ENCODE results near the gene FLRT2. TPM values are rescaled to one million over a fixed set of nuclear protein-coding genes. Genes with fewer than 3 reads are reported as not detected.

FLRT2 gene
- total RNA-seq, 1 experiment from 2014 or later, result 4.5 TPM

GRCh38 chr14:85562630-85563029 lies 32.7 kb downstream of the FLRT2 start:
- Histone ChIP-seq H3K4me1 (ENCODE audit: control insufficient read depth, insufficient read depth, low read length) (no peaks in the 10 kb centered on the region), H3K27me3 (ENCODE audit: control insufficient read depth, insufficient read depth, low read length) (no peaks in the 10 kb centered on the region), H3K27ac (ENCODE audit: low read length) (no peak overlapping the region), H3K4me3 (ENCODE audit: low read depth in 2 of 2, low read length in 2 of 2) (no peak overlapping the region), H3K36me3 (ENCODE audit: control insufficient read depth, insufficient read depth, low read length) (no peaks in the 10 kb centered on the region), H3K9me3 (ENCODE audit: control insufficient read depth, insufficient read depth, low read depth, low read length) (no peaks in the 10 kb centered on the region)
- BruUV-seq (replicated peaks), result no TSS peak
- ChIA-PET CTCF (no interaction called here), POLR2A (no interaction called here)
- ATAC-seq (no peak), DNase-seq (ENCODE audit: low read depth, low spot score) (no peak)
- TF ChIP-seq POLR2AphosphoS5 (IDR thresholded peaks at IDR 0.05; ENCODE audit: low read depth, low read length) (no peak), SIN3A (IDR thresholded peaks at IDR 0.05; ENCODE audit: borderline replicate concordance, insufficient read depth, low read depth, low read length) (no peak), CTCF (IDR thresholded peaks at IDR 0.05) (no peak), TCF7L2 (IDR thresholded peaks at IDR 0.05; ENCODE audit: low read depth, low read length) (no peak), REST (IDR thresholded peaks at IDR 0.05; ENCODE audit: insufficient read depth in 1 of 2, low read depth in 2 of 2, low read length in 1 of 2) (no peak)
- in situ Hi-C loops (cut with HindIII; ENCODE audit: low pct_unique_long_range_greater_than_20kb, low sequenced_read_pairs), result no loop called here
- intact Hi-C loops (cut with micrococcal nuclease; ENCODE audit: unreplicated experiment), result no loop called here

- no TSS peak for BruUV-seq (replicated peaks)
These were observed 35.0 kb downstream of the FLRT2 start for GRCh38 chr14:85564841-85565527.

More at GRCh38 chr14:85564841-85565527, 35.0 kb downstream of the FLRT2 start:
- intact Hi-C loops (cut with micrococcal nuclease; ENCODE audit: unreplicated experiment) (no loop called here), in situ Hi-C loops (cut with HindIII; ENCODE audit: low pct_unique_long_range_greater_than_20kb, low sequenced_read_pairs) (no loop called here)
- Histone ChIP-seq H3K9me3 (ENCODE audit: control insufficient read depth, insufficient read depth, low read depth, low read length) (no peaks in the 10 kb centered on the region), H3K4me3 (ENCODE audit: low read depth in 2 of 2, low read length in 2 of 2) (no peak overlapping the region), H3K36me3 (ENCODE audit: control insufficient read depth, insufficient read depth, low read length) (no peaks in the 10 kb centered on the region), H3K27me3 (ENCODE audit: control insufficient read depth, insufficient read depth, low read length) (no peaks in the 10 kb centered on the region), H3K4me1 (ENCODE audit: control insufficient read depth, insufficient read depth, low read length) (no peaks in the 10 kb centered on the region), H3K27ac (ENCODE audit: low read length) (no peak overlapping the region)
- ChIA-PET POLR2A (no interaction called here), CTCF (no interaction called here)
- DNase-seq (ENCODE audit: low read depth, low spot score) (no peak), ATAC-seq (no peak)
- no peak for TF ChIP-seq REST (IDR thresholded peaks at IDR 0.05; ENCODE audit: insufficient read depth in 1 of 2, low read depth in 2 of 2, low read length in 1 of 2)
- TF ChIP-seq CTCF (IDR thresholded peaks at IDR 0.05), result no peak
- no peak for TF ChIP-seq TCF7L2 (IDR thresholded peaks at IDR 0.05; ENCODE audit: low read depth, low read length)
- no peak for TF ChIP-seq SIN3A (IDR thresholded peaks at IDR 0.05; ENCODE audit: borderline replicate concordance, insufficient read depth, low read depth, low read length)
- no peak for TF ChIP-seq POLR2AphosphoS5 (IDR thresholded peaks at IDR 0.05; ENCODE audit: low read depth, low read length)
